ENCODE data around the gene WDPCP.
"Not testable (repeated sequence)": the region's sequence is repeated elsewhere in the genome, so short reads cannot be mapped to it uniquely, and the experiment has no call there.

WDPCP gene

GRCh38 chr2:63093502-63093901 lies 494.8 kb downstream of the WDPCP start:
- no peak for DNase-seq

- no peak for DNase-seq
Observed at GRCh38 chr2:63092857-63093256, 495.4 kb downstream of the WDPCP start.

GRCh38 chr2:63092401-63092800 lies 495.9 kb downstream of the WDPCP start:
- no peak for DNase-seq

GRCh38 chr2:63086687-63087086 lies 501.6 kb downstream of the WDPCP start:
- DNase-seq = no peak

- no peak for DNase-seq
Observed at GRCh38 chr2:63081404-63081803, 506.9 kb downstream of the WDPCP start.

- no peak for DNase-seq
Observed at GRCh38 chr2:63078852-63079606, 509.2 kb downstream of the WDPCP start.

GRCh38 chr2:63074399-63074798 lies 513.9 kb downstream of the WDPCP start:
- DNase-seq = not testable (repeated sequence)

- no peak for DNase-seq
Observed at GRCh38 chr2:63073994-63074393, 514.3 kb downstream of the WDPCP start.

- no peak for DNase-seq
Observed at GRCh38 chr2:63071664-63072063, 516.6 kb downstream of the WDPCP start.

Measured in effector CD8-positive, alpha-beta T cell (primary cell).